CD4-positive, alpha-beta T cell (primary cell): ENCODE results near the gene INSIG2. TPM values are rescaled to one million over a fixed set of nuclear protein-coding genes. Genes with fewer than 3 reads are reported as not detected.

ENCODE experiments used
- ATAC-seq: fragments of 200-7000 bp; cut with Tn5 transposase; one replicate; pipeline ENCODE4 v1.10.0; 2022; ENCODE audit warnings: mild to moderate bottlenecking; ENCODE audit not compliant: poor library complexity
- CTCF ChIA-PET: fragments of 350-600 bp; sonication (Branson Sonifier 250); formaldehyde crosslinking; loops from one replicate; lab custom pipeline; 2021; ENCODE audit warnings: antibody characterized with exemption, inconsistent platforms; lab: Charles Lee
- POLR2A ChIA-PET: fragments of 350-600 bp; sonication (Branson Sonifier 250); formaldehyde crosslinking; loops from one replicate; lab custom pipeline; 2021; ENCODE audit warnings: antibody characterized with exemption, inconsistent platforms; lab: Charles Lee
- DNase-seq, 14 experiments: peaks; one replicate each; pipeline ENCODE4 v3.0.0-alpha.2; 2013 to 2020; ENCODE audit warnings: mixed read lengths in 2 of 14
- H3K27ac ChIP-seq, 2 donors: one replicate each; pipeline versions ENCODE4 v1.5.1 to v1.7.0; 2013; ENCODE audit warnings: low read length in 2 of 2, low read depth in 1 of 2, mild to moderate bottlenecking in 1 of 2
- H3K27me3 ChIP-seq, 2 experiments: 1 replicate in 1 of 2; 2 replicates in 1 of 2; pipeline versions ENCODE4 v1.6.1 to v1.7.0; 2013; ENCODE audit warnings: low read length in 2 of 2, control low read depth in 1 of 2, mild to moderate bottlenecking in 1 of 2, moderate library complexity in 1 of 2; ENCODE audit not compliant: insufficient read depth in 2 of 2, control insufficient read depth in 1 of 2
- H3K36me3 ChIP-seq: one replicate; pipeline ENCODE4 v1.6.1; 2013; ENCODE audit warnings: low read length, control low read depth; ENCODE audit not compliant: insufficient read depth
- H3K4me1 ChIP-seq: one replicate; pipeline ENCODE4 v1.6.1; 2013; ENCODE audit warnings: low read length, control low read depth; ENCODE audit not compliant: insufficient read depth
- H3K4me3 ChIP-seq: one replicate; pipeline ENCODE4 v1.5.1; 2013; ENCODE audit warnings: mild to moderate bottlenecking, low read length, moderate library complexity
- H3K9me3 ChIP-seq, 2 experiments: 1 replicate in 1 of 2; 2 replicates in 1 of 2; pipeline versions ENCODE4 v1.6.1 to v1.7.0; 2013; ENCODE audit warnings: low read length in 2 of 2, mild to moderate bottlenecking in 2 of 2, control low read depth in 1 of 2, moderate library complexity in 1 of 2; ENCODE audit not compliant: control insufficient read depth in 1 of 2, insufficient read depth in 1 of 2
- H3K27ac Mint-ChIP-seq: one replicate; pipeline ENCODE4 v1.8.0; 2020; ENCODE audit warnings: mixed read lengths
- H3K27me3 Mint-ChIP-seq: one replicate; pipeline ENCODE4 v1.8.0; 2021; ENCODE audit warnings: mixed read lengths
- H3K36me3 Mint-ChIP-seq: one replicate; pipeline ENCODE4 v1.8.0; 2021; ENCODE audit warnings: low read depth, mixed read lengths
- H3K4me1 Mint-ChIP-seq: one replicate; pipeline ENCODE4 v1.8.0; 2021; ENCODE audit warnings: low read depth, mixed read lengths
- H3K4me3 Mint-ChIP-seq: one replicate; pipeline ENCODE4 v1.8.0; 2020; ENCODE audit warnings: mild to moderate bottlenecking, mixed read lengths
- H3K9me3 Mint-ChIP-seq: one replicate; pipeline ENCODE4 v1.8.0; 2020; ENCODE audit warnings: mixed read lengths
- intact Hi-C, 2 experiments: fragments of 100-400 bp; cut with DNase I in 1 of 2; cut with micrococcal nuclease in 1 of 2; formaldehyde crosslinking; loops; one replicate each; pipeline versions ENCODE4 v1.15.1 to v1.9.0; 2023 to 2025; cut with DNase I, micrococcal nuclease
- total RNA-seq, 174 experiments: library from RNA in 2 of 174; stranded (reverse) in 2 of 174; gene quantifications; one replicate each; pipeline ENCODE4 v1.2.3 and lab custom pipeline; 2021 to 2026
- TF ChIP-seq, protein P1 (sequence below): fragments of 200-600 bp; IDR thresholded peaks from one replicate; pipeline ENCODE4 v1.8.0; 2022; ENCODE audit warnings: antibody characterized with exemption, mild to moderate bottlenecking

The INSIG2 gene
- total RNA-seq, 2 experiments from 2014 or later, result 7.3 to 7.7 TPM

DNA sequence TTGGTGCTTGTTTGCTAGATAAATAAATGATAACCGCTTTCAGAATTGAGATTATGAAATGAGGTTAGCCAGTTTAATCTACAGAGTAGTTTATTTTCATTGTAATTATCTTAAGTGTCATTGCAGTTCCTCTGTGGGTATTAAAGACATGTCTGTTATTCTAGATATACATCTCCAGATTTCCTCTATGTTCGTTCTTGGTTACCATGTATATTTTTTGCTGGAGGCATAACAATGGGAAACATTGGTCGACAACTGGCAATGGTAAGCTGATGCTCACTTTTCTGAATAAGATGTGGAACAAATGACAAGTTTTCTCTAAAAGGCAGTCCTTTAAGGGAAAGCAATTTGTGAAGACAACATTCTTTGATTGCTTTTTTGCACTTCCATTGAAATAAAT is 18.7 kb downstream of the INSIG2 start:
- TF ChIP-seq, protein P1, sequence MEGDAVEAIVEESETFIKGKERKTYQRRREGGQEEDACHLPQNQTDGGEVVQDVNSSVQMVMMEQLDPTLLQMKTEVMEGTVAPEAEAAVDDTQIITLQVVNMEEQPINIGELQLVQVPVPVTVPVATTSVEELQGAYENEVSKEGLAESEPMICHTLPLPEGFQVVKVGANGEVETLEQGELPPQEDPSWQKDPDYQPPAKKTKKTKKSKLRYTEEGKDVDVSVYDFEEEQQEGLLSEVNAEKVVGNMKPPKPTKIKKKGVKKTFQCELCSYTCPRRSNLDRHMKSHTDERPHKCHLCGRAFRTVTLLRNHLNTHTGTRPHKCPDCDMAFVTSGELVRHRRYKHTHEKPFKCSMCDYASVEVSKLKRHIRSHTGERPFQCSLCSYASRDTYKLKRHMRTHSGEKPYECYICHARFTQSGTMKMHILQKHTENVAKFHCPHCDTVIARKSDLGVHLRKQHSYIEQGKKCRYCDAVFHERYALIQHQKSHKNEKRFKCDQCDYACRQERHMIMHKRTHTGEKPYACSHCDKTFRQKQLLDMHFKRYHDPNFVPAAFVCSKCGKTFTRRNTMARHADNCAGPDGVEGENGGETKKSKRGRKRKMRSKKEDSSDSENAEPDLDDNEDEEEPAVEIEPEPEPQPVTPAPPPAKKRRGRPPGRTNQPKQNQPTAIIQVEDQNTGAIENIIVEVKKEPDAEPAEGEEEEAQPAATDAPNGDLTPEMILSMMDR, result no peak
- Histone ChIP-seq H3K4me1 (no peaks in the 10 kb centered on the region), H3K27me3 (no peaks in the 10 kb centered on the region), H3K36me3 (peaks cover 75% of the 10 kb centered on the region), H3K4me3 (no peak overlapping the region), H3K27ac (no peak overlapping the region), H3K9me3 (no peaks in the 10 kb centered on the region)
- DNase-seq, result no peak
- ChIA-PET POLR2A (no interaction called here), CTCF (no interaction called here)
- Mint-ChIP-seq H3K27ac (no peak overlapping the region), H3K27me3 (no peaks in the 10 kb centered on the region), H3K4me1 (no peaks in the 10 kb centered on the region), H3K4me3 (no peak overlapping the region), H3K9me3 (no peaks in the 10 kb centered on the region), H3K36me3 (peaks cover 88% of the 10 kb centered on the region)
- ATAC-seq, result no peak
- intact Hi-C loops, result no loop called here

DNA sequence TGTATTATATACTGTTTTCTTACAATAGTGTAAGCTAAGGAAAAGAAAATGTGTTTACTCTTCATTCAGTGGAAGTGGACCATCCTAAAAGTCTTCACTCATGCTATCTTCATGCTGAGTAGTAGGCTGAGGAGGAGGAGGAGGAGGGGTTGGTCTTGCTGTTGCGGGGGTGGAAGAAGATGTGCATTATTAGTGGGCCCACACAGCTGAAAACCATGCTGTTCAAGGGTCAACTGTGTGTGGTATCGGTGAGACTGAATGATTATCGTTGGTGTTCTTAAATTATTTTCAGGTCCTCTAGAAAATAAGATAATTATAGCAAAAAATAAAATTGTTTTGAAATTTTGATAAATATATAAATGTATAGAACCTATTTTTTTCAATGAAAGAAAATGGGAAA is 22.0 kb downstream of the INSIG2 start:
- peaks cover 59% of the 10 kb centered on the region for H3K36me3 Mint-ChIP-seq

DNA sequence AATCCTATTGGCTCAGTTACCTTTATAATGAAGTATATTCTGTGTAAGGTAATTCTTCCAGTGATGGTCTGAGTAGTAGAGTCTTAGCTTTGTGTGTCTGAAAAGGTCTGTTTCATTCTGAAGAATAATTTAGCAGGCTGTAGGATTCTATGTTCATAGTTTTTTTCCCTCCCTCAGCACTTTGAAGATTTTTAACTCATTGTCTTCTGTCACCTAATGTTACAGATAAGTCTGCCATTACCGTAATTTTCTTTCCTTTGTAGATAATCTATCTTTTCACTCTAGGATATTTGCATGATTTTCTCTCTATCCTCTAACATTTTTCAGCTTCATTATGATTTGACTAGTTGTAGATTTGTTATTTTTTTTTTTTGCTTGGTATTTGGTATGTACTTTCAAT is 22.7 kb downstream of the INSIG2 start:
- ATAC-seq (no peak), DNase-seq (no peak)
- Histone ChIP-seq H3K9me3 (no peaks in the 10 kb centered on the region), H3K4me3 (no peak overlapping the region), H3K36me3 (peaks cover 38% of the 10 kb centered on the region), H3K27ac (no peak overlapping the region), H3K4me1 (no peaks in the 10 kb centered on the region), H3K27me3 (no peaks in the 10 kb centered on the region)
- H3K27ac Mint-ChIP-seq, result no peak overlapping the region
- H3K4me1 Mint-ChIP-seq, result no peaks in the 10 kb centered on the region
- POLR2A ChIA-PET, result no interaction called here
- H3K27me3 Mint-ChIP-seq, result no peaks in the 10 kb centered on the region
- H3K36me3 Mint-ChIP-seq, result peaks cover 52% of the 10 kb centered on the region
- CTCF ChIA-PET, result interaction anchor here (0.9 kb wide), 1 partner anchor 9 kb away, joined by 3 read pairs; no protein-coding TSS in a partner anchor
- TF ChIP-seq, protein P1, result no peak
- intact Hi-C loops, result no loop called here
- no peaks in the 10 kb centered on the region for H3K9me3 Mint-ChIP-seq
- H3K4me3 Mint-ChIP-seq, result no peak overlapping the region

More for the DNA sequence above, 22.0 kb downstream of the INSIG2 start:
- CTCF ChIA-PET, result no interaction called here
- no peak overlapping the region for H3K4me3 ChIP-seq
- Mint-ChIP-seq H3K9me3 (no peaks in the 10 kb centered on the region), H3K4me3 (no peak overlapping the region), H3K27me3 (no peaks in the 10 kb centered on the region), H3K27ac (no peak overlapping the region), H3K4me1 (no peaks in the 10 kb centered on the region)
- POLR2A ChIA-PET, result no interaction called here
- DNase-seq (no peak), ATAC-seq (no peak)
- no peak overlapping the region for H3K27ac ChIP-seq
- intact Hi-C loops, result no loop called here
- H3K27me3 ChIP-seq, result no peaks in the 10 kb centered on the region
- TF ChIP-seq, protein P1, result no peak
- H3K9me3 ChIP-seq, result no peaks in the 10 kb centered on the region
- H3K36me3 ChIP-seq, result peaks cover 45% of the 10 kb centered on the region
- no peaks in the 10 kb centered on the region for H3K4me1 ChIP-seq
